ENCODE data around the gene HOXC12.

Gene HOXC12

DNA sequence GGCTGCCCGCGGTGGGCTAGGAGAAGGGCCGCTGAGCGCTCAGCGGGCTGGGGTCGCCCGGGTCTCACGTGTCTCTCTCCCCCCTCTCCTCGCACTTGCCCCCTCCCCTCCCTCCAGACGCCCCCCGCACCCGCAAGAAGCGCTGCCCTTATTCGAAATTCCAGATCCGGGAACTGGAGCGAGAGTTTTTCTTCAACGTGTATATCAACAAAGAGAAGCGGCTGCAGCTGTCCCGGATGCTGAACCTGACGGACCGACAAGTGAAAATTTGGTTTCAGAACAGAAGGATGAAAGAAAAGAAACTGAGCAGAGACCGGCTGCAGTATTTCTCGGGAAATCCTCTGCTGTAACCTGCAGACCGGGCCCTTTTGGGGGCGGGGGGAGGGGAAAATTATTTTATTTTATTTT, 20.4 kb downstream of the HOXC12 start:
- H3K79me2 ChIP-seq (ENCODE audit: insufficient read depth, low read length): no peaks in the 10 kb centered on the region
- H3K4me2 ChIP-seq (ENCODE audit: insufficient read depth, low read length): no peak overlapping the region
- H3K4me3 ChIP-seq (ENCODE audit: low read depth in 1 of 2, low read length in 2 of 2): no peak overlapping the region
- no peak for TF ChIP-seq EZH2 (IDR thresholded peaks at IDR 0.05; ENCODE audit: borderline replicate concordance, low read depth, low read length, severe bottlenecking)
- TF ChIP-seq, protein P1, sequence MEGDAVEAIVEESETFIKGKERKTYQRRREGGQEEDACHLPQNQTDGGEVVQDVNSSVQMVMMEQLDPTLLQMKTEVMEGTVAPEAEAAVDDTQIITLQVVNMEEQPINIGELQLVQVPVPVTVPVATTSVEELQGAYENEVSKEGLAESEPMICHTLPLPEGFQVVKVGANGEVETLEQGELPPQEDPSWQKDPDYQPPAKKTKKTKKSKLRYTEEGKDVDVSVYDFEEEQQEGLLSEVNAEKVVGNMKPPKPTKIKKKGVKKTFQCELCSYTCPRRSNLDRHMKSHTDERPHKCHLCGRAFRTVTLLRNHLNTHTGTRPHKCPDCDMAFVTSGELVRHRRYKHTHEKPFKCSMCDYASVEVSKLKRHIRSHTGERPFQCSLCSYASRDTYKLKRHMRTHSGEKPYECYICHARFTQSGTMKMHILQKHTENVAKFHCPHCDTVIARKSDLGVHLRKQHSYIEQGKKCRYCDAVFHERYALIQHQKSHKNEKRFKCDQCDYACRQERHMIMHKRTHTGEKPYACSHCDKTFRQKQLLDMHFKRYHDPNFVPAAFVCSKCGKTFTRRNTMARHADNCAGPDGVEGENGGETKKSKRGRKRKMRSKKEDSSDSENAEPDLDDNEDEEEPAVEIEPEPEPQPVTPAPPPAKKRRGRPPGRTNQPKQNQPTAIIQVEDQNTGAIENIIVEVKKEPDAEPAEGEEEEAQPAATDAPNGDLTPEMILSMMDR (IDR thresholded peaks at IDR 0.05; ENCODE audit: borderline replicate concordance, extremely low read depth, low read length, poor library complexity, severe bottlenecking): no peak
- no peak for DNase-seq
- peaks cover 43% of the 10 kb centered on the region for H3K27me3 ChIP-seq (ENCODE audit: insufficient read depth, low read length, poor library complexity)
- no peak overlapping the region for H3K27ac ChIP-seq (ENCODE audit: low read length)
- H3K4me1 ChIP-seq (ENCODE audit: insufficient read depth, low read length): peaks cover 5% of the 10 kb centered on the region
- H3K9ac ChIP-seq (ENCODE audit: low read depth, low read length): no peak overlapping the region
- H4K20me1 ChIP-seq (ENCODE audit: insufficient read depth, low read length): no peaks in the 10 kb centered on the region
- no peaks in the 10 kb centered on the region for H3K36me3 ChIP-seq (ENCODE audit: insufficient read depth, low read length)
- no peak for ATAC-seq (ENCODE audit: insufficient read depth, low read depth)
- no peaks in the 10 kb centered on the region for H3K9me3 ChIP-seq (ENCODE audit: insufficient read depth, low read length, severe bottlenecking)
- no peak overlapping the region for H2AFZ ChIP-seq (ENCODE audit: low read depth, low read length)

DNA sequence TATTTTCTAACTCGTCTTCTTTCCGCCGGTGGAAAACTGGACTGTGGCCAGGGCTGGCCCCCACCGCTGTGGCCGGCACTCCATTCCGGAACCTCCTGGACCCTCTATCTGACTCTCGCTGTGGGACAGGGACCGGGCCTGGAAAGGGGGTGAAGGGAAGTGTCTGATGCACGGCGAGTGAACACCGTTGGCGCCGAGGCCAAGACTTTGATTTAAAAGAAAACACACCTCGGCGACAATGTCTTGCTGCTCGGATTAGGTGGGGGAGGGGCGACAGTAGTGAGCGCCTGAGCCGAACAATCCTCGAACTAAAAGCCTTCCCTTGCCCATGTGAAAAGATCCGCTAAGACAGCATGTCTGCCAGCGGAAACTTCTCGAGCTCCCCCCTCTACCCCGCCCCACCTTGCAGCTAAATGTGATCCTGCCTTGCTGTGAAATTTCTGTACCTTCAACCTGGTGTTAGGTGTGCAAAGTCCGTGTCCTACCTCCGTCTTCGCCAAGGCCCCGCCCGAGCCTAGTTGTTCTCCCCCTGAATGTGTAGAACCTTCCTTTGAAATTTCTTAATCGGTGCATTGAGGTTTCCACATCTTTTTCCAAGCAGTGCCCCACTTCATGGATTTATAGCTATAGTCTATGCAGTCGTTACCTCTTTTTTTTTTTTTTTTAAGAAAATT, 20.9 kb downstream of the HOXC12 start:
- Histone ChIP-seq H3K27me3 (ENCODE audit: insufficient read depth, low read length, poor library complexity) (peaks cover 43% of the 10 kb centered on the region), H2AFZ (ENCODE audit: low read depth, low read length) (no peak overlapping the region), H4K20me1 (ENCODE audit: insufficient read depth, low read length) (no peaks in the 10 kb centered on the region), H3K79me2 (ENCODE audit: insufficient read depth, low read length) (no peaks in the 10 kb centered on the region), H3K9me3 (ENCODE audit: insufficient read depth, low read length, severe bottlenecking) (no peaks in the 10 kb centered on the region), H3K27ac (ENCODE audit: low read length) (no peak overlapping the region), H3K36me3 (ENCODE audit: insufficient read depth, low read length) (no peaks in the 10 kb centered on the region), H3K9ac (ENCODE audit: low read depth, low read length) (no peak overlapping the region), H3K4me1 (ENCODE audit: insufficient read depth, low read length) (peaks cover 5% of the 10 kb centered on the region), H3K4me2 (ENCODE audit: insufficient read depth, low read length) (no peak overlapping the region), H3K4me3 (ENCODE audit: low read depth in 1 of 2, low read length in 2 of 2) (no peak overlapping the region)
- DNase-seq (no peak), ATAC-seq (ENCODE audit: insufficient read depth, low read depth) (no peak)
- TF ChIP-seq, protein P1 (IDR thresholded peaks at IDR 0.05; ENCODE audit: borderline replicate concordance, extremely low read depth, low read length, poor library complexity, severe bottlenecking): no peak
- TF ChIP-seq EZH2 (IDR thresholded peaks at IDR 0.05; ENCODE audit: borderline replicate concordance, low read depth, low read length, severe bottlenecking): no peak

DNA sequence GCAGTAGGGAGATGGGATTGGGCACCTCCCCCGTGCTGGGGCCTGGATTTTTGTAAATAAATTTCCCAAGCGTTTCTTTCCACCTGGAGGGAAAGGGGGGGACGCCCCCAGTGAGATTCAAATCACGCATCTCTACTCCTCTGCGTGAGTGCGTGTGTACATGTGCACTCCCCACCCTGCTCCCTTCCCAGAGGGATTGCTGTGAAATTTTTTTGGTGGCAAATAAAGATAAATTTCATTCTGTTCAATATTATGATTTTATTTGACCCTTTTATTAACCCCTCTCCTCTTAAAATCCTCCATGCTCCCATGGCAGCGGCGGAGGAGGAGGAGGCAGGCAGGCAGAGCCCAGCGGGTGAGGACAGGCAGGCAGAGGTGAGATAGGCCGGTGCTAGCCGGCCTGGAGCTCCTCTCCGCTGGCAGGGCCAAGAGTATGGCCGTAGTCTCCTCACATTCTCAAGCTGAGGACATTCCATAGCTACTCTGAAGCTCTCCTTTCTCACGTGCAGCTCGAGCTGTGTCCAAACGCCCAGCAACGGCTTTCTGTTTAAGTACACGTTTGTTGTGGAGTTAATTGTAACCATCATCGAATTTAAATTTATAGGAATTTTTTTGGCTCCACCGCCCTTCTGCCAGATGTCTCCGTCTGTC, 21.6 kb downstream of the HOXC12 start:
- Histone ChIP-seq H3K9ac (ENCODE audit: low read depth, low read length) (no peak overlapping the region), H3K27ac (ENCODE audit: low read length) (no peak overlapping the region), H3K79me2 (ENCODE audit: insufficient read depth, low read length) (no peaks in the 10 kb centered on the region), H3K36me3 (ENCODE audit: insufficient read depth, low read length) (no peaks in the 10 kb centered on the region), H3K4me1 (ENCODE audit: insufficient read depth, low read length) (peaks cover 5% of the 10 kb centered on the region), H3K27me3 (ENCODE audit: insufficient read depth, low read length, poor library complexity) (peaks cover 45% of the 10 kb centered on the region), H4K20me1 (ENCODE audit: insufficient read depth, low read length) (no peaks in the 10 kb centered on the region), H3K9me3 (ENCODE audit: insufficient read depth, low read length, severe bottlenecking) (no peaks in the 10 kb centered on the region), H2AFZ (ENCODE audit: low read depth, low read length) (no peak overlapping the region), H3K4me2 (ENCODE audit: insufficient read depth, low read length) (no peak overlapping the region), H3K4me3 (ENCODE audit: low read depth in 1 of 2, low read length in 2 of 2) (no peak overlapping the region)
- no peak for ATAC-seq (ENCODE audit: insufficient read depth, low read depth)
- no peak for DNase-seq
- TF ChIP-seq, protein P1 (IDR thresholded peaks at IDR 0.05; ENCODE audit: borderline replicate concordance, extremely low read depth, low read length, poor library complexity, severe bottlenecking): no peak
- TF ChIP-seq EZH2 (IDR thresholded peaks at IDR 0.05; ENCODE audit: borderline replicate concordance, low read depth, low read length, severe bottlenecking): no peak
